Chondrocyte (in vitro differentiated cells): ENCODE measurements around the gene GALNT9. TPM values are rescaled to one million over a fixed set of nuclear protein-coding genes. Genes with fewer than 3 reads are reported as not detected.
"Not testable (repeated sequence)": the region's sequence is repeated elsewhere in the genome, so short reads cannot be mapped to it uniquely, and the experiment has no call there.

Source experiments
- DNase-seq: peaks from one replicate; pipeline ENCODE4 v3.0.0; 2021; ENCODE audit warnings: mixed read lengths, low spot score
- H3K27ac Mint-ChIP-seq: one replicate; pipeline ENCODE4 v1.8.0; 2021; ENCODE audit warnings: mild to moderate bottlenecking, moderate library complexity, mixed read lengths; ENCODE audit not compliant: unreplicated experiment
- H3K27me3 Mint-ChIP-seq: 2 replicates; pipeline ENCODE4 v1.8.0; 2021; ENCODE audit warnings: low read depth, mixed read lengths
- H3K36me3 Mint-ChIP-seq: 2 replicates; pipeline ENCODE4 v1.8.0; 2021; ENCODE audit warnings: low read depth, mixed read lengths
- H3K4me1 Mint-ChIP-seq: 2 replicates; pipeline ENCODE4 v1.8.0; 2021; ENCODE audit warnings: low read depth, mild to moderate bottlenecking, mixed read lengths
- H3K4me3 Mint-ChIP-seq: one replicate; pipeline ENCODE4 v1.8.0; 2021; ENCODE audit warnings: mild to moderate bottlenecking, moderate library complexity, mixed read lengths; ENCODE audit not compliant: unreplicated experiment
- H3K9me3 Mint-ChIP-seq: 2 replicates; pipeline ENCODE4 v1.8.0; 2021; ENCODE audit warnings: low read depth, mixed read lengths
- long read RNA-seq: library from polyadenylated mRNA; stranded (forward); transcript quantifications from one replicate; pipeline ENCODE4 v2.0.0, GENCODE V29; 2021
- total RNA-seq: library from RNA; stranded (reverse); gene quantifications from 3 replicates; pipeline ENCODE4 v1.2.1, GENCODE V29; 2021
- TF ChIP-seq, protein P1 (sequence below): fragments of 200-600 bp; sonication (generic); IDR thresholded peaks from 2 replicates; pipeline ENCODE4 v1.5.0; 2021; ENCODE audit warnings: antibody characterized with exemption, mild to moderate bottlenecking, moderate library complexity

Gene GALNT9
- total RNA-seq: 0.15 to 0.29 TPM in 2 of 3 replicates, not detected in the other
- long read RNA-seq: 0 reads

GRCh38 chr12:132329036-132329719 lies at the start of gene GALNT9:
GALNT9 (minus strand) TSS chr12:132329589; CDS start chr12:132329203, 386 bp downstream.
- peaks cover 10% of the 10 kb centered on the region for H3K4me1 Mint-ChIP-seq
- H3K9me3 Mint-ChIP-seq: no peaks in the 10 kb centered on the region
- H3K27me3 Mint-ChIP-seq: peaks cover 40% of the 10 kb centered on the region
- H3K36me3 Mint-ChIP-seq: no peaks in the 10 kb centered on the region
- TF ChIP-seq, protein P1, sequence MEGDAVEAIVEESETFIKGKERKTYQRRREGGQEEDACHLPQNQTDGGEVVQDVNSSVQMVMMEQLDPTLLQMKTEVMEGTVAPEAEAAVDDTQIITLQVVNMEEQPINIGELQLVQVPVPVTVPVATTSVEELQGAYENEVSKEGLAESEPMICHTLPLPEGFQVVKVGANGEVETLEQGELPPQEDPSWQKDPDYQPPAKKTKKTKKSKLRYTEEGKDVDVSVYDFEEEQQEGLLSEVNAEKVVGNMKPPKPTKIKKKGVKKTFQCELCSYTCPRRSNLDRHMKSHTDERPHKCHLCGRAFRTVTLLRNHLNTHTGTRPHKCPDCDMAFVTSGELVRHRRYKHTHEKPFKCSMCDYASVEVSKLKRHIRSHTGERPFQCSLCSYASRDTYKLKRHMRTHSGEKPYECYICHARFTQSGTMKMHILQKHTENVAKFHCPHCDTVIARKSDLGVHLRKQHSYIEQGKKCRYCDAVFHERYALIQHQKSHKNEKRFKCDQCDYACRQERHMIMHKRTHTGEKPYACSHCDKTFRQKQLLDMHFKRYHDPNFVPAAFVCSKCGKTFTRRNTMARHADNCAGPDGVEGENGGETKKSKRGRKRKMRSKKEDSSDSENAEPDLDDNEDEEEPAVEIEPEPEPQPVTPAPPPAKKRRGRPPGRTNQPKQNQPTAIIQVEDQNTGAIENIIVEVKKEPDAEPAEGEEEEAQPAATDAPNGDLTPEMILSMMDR: no peak
- no peak for DNase-seq
- no peak within 1 kb of the TSS for H3K4me3 Mint-ChIP-seq
- no peak within 1 kb of the TSS for H3K27ac Mint-ChIP-seq

DNA sequence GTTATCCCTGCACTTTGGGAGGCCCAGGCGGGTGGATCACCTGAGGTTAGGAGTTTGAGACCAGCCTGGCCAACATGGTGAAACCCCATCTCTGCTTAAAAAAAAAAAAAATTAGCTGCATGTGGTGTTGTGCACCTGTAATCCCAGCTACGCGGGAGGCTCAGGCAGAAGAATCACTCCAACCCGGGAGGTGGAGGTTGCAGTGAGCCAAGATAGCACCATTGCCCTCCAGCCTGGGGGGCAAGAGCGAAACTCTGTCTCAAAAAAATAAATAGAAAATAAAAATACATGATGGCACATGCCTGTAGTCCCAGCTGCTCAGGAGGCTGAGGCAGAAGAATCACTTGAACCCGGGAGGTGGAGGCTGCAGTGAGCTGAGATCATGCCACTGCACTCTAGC lies 49.7 kb upstream of the GALNT9 start:
- not testable (repeated sequence) for H3K36me3 Mint-ChIP-seq, H3K9me3 Mint-ChIP-seq, H3K4me1 Mint-ChIP-seq, H3K4me3 Mint-ChIP-seq, H3K27ac Mint-ChIP-seq
- H3K27me3 Mint-ChIP-seq: peaks cover 43% of the 10 kb centered on the region
- DNase-seq: peak; percentile 22

DNA sequence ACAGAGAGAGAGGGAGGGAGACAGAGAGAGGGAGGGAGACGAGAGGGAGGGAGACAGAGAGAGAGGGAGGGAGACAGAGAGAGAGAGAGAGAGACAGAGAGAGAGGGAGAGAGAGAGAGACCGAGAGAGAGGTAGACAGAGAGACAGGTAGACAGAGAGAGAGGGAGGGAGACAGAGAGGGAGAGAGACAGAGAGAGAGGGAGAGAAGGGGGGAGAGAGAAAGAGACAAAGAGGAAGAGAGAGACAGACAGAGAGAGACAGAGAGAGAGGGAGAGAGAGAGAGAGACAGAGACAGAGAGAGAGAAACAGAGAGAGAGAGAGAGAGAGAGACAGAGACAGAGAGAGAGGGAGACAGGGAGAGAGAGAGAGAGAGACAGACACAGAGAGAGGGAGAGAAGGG lies 47.8 kb upstream of the GALNT9 start:
- no peak for DNase-seq
- Mint-ChIP-seq H3K27ac (no peak overlapping the region), H3K4me3 (no peak overlapping the region), H3K4me1 (no peaks in the 10 kb centered on the region), H3K9me3 (no peaks in the 10 kb centered on the region), H3K27me3 (peaks cover 54% of the 10 kb centered on the region), H3K36me3 (no peaks in the 10 kb centered on the region)
- TF ChIP-seq, protein P1: no peak

- H3K27ac Mint-ChIP-seq: no peak overlapping the region
- H3K4me3 Mint-ChIP-seq: no peak overlapping the region
- H3K9me3 Mint-ChIP-seq: peaks cover under 1% of the 10 kb centered on the region
Observed at GRCh38 chr12:132376464-132376830, 47.1 kb upstream of the GALNT9 start.

DNA sequence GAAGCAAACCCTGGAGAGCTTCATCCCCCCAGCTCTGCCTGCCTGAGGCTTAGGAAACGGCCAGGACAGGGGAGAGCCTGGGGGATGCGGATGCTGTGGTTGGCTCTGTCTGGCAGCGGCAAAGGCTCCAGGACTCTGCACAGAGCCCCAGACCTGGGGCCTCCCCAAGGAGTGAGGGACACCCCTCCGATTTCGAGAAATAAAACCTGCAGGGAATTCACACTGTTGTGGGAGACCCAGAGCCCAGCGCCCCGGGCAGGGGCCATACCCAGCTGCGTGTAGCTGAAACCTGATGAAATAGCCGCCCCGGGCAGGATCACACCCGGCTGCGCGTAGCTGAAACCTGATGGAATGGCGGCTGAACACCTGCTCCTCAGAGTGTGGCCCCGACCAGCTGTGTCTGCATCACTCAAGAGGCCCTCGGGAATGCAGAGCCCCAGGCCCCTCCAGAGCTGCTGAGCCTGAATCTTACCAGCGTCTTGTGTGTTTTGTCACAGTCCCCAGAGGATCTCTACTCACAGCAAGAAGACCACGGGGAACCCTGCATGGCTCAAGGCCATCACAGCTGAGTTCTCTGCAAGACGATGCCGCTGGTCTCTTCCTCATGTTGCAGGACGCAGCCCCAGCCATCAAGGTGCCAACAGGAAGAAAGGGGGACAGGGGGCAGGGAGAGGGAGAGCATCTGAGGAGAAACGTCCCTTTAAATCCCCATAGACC lies 46.5 kb upstream of the GALNT9 start:
- TF ChIP-seq, protein P1: no peak
- peaks cover 63% of the 10 kb centered on the region for H3K27me3 Mint-ChIP-seq

More at GRCh38 chr12:132376464-132376830, 47.1 kb upstream of the GALNT9 start:
- peak; percentile 79 for DNase-seq
- Mint-ChIP-seq H3K27me3 (peaks cover 58% of the 10 kb centered on the region), H3K4me1 (no peaks in the 10 kb centered on the region), H3K36me3 (peaks cover 2% of the 10 kb centered on the region)
- TF ChIP-seq, protein P1: no peak

More for the DNA sequence above, 46.5 kb upstream of the GALNT9 start:
- Mint-ChIP-seq H3K36me3 (peaks cover 4% of the 10 kb centered on the region), H3K9me3 (peaks cover 6% of the 10 kb centered on the region), H3K4me3 (no peak overlapping the region), H3K27ac (no peak overlapping the region), H3K4me1 (no peaks in the 10 kb centered on the region)
- peak; percentile 50 for DNase-seq
